SK-N-SH treated with all-trans-retinoic acid at 6 μM for 48 hours (cell line): ENCODE data around the gene TMEM33.

Source experiments
- ARNTL ChIP-seq: fragments of 450-650 bp; formaldehyde crosslinking; IDR thresholded peaks from 2 replicates; pipeline ENCODE4 v1.5.0; 2020; ENCODE audit warnings: low read depth, mild to moderate bottlenecking, moderate library complexity, borderline replicate concordance
- GLIS3 ChIP-seq: fragments of 250-450 bp; sonication (Bioruptor Pico); IDR thresholded peaks from 2 replicates; pipeline ENCODE4 v1.5.0; 2020; ENCODE audit warnings: mild to moderate bottlenecking, moderate library complexity
- OSR1 ChIP-seq: fragments of 250-450 bp; sonication (Bioruptor Pico); IDR thresholded peaks from 2 replicates; pipeline ENCODE4 v1.8.0; 2022; ENCODE audit warnings: moderate library complexity, mild to moderate bottlenecking, inconsistent platforms
- PATZ1 ChIP-seq: fragments of 250-450 bp; sonication (Bioruptor Pico); IDR thresholded peaks from 2 replicates; pipeline ENCODE4 v1.8.0; 2020; ENCODE audit warnings: mild to moderate bottlenecking, moderate library complexity, borderline replicate concordance
- POU6F1 ChIP-seq: fragments of 250-450 bp; sonication (Bioruptor Pico); IDR thresholded peaks from 2 replicates; pipeline ENCODE4 v1.8.0; 2021; ENCODE audit warnings: low read depth, mild to moderate bottlenecking, moderate library complexity, borderline replicate concordance
- RARB ChIP-seq: fragments of 250-450 bp; sonication (Bioruptor Pico); IDR thresholded peaks from 2 replicates; pipeline ENCODE4 v1.8.0; 2021; ENCODE audit warnings: mild to moderate bottlenecking, moderate library complexity
- ZNF70 ChIP-seq: fragments of 450-650 bp; formaldehyde crosslinking; IDR thresholded peaks from 2 replicates; pipeline ENCODE4 v1.5.0; 2020; ENCODE audit warnings: mild to moderate bottlenecking, moderate library complexity

- no peak for TF ChIP-seq GLIS3 (CRISPR knock-in tag)
- TF ChIP-seq ARNTL, result no peak
- TF ChIP-seq POU6F1 (CRISPR knock-in tag), result no peak
- no peak for TF ChIP-seq OSR1 (CRISPR knock-in tag)
- no peak for TF ChIP-seq ZNF70 (CRISPR knock-in tag)
- no peak for TF ChIP-seq RARB (CRISPR knock-in tag)
- TF ChIP-seq PATZ1 (CRISPR knock-in tag), result no peak
Observed at GRCh38 chr4:41985151-41985550, 49.9 kb downstream of the TMEM33 start.
